GM21515 (cell line): Measurements from ENCODE around the gene STPG4.

Experiments used
- ATAC-seq: cut with Tn5 transposase; IDR thresholded peaks from one replicate; pipeline ENCODE4 v1.9.1; 2021; ENCODE audit not compliant: unreplicated experiment

STPG4 gene

DNA sequence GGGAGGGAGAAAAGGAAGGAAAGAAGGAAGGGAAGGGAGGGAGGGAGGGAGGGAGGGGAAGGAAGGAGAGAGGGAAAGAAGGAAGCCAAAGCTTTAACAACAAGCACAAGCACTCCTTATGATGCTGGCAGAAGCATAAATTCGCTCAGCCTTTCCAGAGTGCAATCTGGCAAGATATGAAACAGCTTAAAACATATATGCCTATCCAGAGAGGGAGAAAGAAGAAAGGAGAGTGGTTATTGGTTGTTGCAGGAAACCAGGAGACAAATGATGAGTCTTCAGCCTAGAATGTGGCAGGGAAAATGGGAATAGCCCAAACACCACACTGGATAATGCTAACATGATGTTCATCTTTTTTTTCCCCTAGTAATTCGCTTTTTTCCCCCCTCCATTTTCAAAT, 64.0 kb downstream of the STPG4 start:
- no peak for ATAC-seq

DNA sequence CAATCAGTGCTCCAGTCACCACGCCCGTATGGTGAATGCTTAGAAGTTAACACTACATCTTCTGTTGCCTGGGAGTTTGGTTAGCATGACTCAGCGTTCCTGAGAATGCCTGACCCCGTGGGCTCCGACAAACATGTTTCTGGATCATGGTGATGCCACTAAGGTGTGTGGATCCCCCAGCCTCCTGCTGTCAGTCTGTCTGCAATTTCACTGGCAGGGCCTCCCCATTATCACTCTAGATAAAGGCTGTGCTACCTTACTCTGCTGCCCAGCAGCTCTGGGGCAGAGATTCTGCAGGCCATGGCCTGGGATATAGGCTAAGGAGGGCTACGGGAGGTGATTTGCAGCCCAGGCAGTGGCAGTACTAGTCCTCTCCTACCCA, 66.0 kb downstream of the STPG4 start:
- ATAC-seq, result no peak

DNA sequence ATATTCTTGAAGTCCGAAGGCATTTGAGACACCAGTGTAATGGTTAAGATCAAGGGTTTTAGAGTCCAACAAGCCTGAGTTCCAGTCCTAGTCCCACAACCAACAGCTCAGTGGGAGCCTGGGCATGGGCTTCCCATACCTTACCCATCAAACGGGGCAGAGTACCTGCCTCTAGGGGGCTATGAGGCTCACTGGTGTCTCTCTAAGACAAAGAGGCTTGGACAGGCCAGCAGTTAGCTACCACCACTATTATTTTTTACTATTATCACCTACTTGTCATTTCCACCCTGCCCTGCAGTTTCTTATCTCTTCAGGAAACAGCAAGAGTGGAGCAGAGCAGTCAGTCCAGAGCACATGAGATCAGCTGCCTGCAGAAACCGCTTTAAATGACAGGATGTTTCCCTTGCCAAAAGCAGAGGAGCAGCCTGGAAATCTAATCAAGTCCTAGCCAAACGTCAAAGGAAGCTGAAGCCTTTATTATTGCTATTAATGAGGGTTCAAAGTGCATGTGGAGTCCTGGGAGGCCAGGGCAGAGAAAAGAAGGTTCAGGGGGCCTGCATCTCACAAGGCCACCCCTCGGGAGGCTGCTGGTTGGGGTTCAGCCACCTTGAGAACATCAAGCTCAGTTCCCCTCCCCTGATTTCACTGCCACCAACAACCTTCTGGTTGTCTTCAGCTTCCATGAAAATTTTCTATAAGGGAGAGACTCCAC, 66.6 kb downstream of the STPG4 start:
- no peak for ATAC-seq

DNA sequence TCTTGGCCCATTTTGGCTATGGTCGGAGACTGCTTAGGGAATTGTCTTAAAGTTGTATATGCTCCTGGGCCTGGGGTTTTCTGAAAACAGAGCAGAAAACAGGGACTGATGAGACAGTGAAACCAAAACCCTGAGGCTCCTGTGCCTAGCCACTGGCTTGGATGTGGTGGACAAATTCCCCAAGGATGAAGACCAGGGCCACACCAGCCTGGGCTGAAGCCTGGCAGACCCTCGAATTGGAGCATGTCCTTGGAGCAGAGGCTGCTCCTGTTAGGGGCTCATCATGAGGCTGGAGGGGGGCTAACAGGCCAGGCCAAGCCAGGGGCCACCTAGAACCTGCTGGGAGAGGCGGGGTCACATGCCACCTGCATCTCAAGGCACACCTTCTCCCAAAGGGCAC, 68.1 kb downstream of the STPG4 start:
- ATAC-seq, result no peak

DNA sequence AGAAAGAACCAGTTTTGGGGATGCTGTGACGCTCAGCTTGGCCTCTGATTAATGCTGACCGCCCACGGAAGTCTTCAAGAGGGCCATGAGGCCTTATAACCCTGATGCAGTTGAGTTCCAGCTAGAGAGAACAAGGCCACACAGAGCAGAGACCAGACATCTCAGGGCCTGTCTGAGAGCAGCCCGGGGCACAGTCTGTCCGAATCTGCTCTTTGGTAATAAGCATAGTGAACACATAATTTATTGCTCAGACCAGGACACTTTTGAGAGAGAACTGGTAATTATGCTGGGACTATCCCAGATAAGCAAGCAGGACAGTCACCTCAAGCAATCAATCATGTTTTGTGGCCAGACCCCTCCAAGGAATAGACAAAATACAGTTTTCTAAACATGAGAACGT, 68.5 kb downstream of the STPG4 start:
- no peak for ATAC-seq

DNA sequence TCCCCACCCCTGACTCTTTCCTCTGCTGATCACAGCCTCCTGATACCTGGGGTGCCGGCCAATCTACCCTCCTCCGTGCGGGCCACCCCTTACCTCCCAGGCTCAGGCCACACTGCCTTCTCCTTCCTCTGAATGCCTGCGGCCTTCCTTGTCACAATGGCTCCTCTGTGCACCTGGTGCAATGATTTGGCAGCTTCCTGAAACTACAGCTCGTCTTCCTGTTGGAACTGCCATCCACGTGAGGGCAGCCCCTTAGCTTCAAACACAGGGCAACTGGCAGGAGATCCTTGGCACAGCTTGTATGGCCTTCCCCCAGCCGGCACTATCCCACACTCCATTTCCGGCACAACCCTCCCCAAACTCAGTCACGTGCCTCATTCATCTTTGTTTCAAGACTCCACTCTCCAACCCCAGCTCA, 69.0 kb downstream of the STPG4 start:
- ATAC-seq, result no peak

DNA sequence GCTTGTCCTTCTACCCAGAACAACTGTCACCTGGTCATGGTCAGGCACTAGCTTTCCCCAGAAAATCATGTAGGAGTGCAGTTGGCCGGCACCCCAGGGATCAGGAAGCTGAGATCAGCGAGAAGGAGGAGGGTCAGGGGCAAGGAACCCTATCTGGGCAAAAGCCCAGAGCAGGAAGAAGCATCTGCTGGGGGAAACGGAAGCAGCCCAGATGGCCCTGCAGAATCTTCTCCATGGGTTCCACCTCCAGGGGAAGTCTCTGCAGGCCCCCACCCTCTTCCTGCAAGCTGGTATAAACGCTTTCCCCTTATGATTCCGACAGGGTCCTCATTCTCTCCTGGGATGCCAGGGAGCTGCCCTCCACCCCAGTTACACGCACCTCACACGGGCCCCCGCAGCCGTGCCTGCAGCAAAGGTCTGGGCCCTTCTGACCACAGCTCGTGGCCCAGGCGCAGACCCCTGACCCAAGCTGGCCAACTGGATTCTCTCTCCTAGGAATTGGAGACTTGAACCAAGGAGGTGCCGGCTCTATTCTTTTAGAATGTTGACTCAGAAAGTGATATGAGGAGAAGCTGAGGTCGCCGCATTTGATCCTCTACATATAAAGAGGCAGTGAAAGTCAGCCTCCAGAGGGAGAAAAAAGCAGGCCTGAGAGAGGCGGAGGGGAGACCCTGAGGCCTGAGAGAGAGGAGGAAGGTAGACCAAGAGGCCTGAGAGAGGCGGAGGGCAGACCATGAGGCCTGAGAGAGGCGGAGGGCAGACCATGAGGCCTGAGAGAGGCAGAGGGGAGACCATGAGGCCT, 71.0 kb downstream of the STPG4 start:
- no peak for ATAC-seq

DNA sequence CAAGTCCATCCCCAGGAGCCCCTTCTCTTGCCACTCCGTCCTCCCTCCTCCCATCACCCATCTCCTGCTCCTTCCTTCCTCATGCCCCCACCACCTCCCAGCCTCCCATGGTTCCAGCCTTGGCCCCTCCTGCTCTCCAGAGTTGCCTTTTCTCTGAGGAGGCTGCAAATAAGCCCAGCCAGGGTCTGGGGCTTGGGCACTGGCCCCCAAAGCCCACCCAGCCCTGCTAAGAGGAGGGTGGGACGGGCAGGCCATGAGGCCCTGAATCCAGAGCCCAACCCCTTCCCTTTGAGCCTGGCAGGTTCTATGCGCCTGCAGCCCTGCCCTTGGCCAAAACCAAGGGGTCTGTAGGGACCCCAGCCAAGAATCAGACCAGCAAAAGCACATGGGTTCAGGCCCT, 71.6 kb downstream of the STPG4 start:
- no peak for ATAC-seq

DNA sequence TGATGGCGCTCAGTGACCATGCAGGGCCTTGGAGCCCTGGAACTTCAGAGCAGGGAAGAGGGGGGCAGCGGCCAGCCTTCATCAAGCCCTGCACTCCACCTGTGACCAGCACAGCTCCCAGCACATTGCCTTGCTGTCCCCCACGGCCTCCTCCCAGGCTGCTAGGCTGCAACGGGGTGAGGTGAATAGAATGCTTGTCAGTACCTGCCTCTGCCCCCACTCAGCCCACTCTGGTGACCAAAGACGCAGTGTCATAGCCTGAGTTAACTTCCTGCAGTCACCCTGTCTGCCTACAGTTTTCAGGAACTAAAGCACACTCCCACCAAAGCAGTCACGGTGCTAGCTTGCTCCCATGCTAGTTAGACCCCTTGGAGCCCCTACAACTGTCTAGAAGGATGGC, 72.1 kb downstream of the STPG4 start:
- no peak for ATAC-seq

DNA sequence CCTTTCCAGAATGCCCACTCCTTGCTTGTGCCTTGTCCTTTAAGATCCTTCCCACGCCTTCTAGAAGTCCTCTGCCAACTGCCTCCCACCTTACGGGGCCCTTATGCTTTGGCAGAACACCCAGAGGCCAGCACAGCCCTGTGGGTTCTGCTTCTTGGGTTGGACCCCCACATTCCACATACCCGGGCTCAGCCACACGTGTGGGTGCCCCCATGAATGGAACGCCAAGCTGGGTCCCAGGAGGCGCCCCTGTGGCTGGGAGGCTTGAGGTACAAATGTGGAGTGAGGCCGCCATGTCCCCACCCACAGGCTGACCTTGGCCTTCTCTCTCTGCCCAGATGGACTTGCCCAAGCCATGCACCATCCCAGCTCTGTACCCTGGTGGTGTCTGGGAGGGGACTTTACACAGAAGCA, 74.2 kb downstream of the STPG4 start:
- ATAC-seq, result no peak

DNA sequence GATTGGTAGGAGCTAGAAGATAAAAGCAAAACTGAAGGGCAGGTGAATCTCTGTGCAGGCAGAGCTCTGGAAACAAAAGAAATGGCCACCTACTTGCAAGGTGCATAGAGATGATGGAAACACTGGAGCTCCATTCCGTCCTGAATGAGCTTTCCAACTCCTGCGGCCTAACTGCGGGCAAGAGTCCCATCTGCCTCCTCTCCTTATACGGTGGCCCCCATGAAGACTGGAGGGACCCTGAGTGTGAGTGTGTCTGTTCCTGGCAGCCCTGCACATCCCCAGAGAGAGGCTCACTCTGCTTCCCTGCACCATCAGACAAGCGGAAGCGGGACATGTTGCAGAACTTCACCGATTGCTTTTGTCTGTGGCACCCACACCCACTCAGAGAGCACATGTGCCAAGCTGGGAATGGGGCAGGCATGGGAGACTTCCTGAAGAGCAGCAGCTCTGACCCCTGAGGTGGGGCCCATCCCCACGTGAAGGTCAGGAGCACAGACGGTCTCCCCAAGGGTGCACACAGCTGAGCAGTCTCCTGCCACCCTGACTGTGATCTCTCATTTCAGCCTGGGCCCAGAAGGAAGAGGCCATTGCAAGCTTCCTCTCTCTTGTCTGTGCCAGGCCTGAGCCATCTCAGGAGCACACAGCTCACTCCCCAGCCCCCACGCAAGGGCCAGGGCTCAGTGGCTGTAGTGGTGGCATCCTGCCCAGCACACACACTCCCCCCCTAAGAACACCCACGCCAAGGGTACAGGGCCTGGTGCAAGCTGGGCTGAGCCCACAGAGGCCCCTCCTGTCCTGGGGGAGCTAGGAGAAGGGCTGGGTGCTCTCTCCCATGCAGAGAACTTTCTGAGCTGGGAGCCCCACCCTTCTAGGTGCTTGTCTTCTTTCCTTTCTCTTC, 75.3 kb downstream of the STPG4 start:
- no peak for ATAC-seq

DNA sequence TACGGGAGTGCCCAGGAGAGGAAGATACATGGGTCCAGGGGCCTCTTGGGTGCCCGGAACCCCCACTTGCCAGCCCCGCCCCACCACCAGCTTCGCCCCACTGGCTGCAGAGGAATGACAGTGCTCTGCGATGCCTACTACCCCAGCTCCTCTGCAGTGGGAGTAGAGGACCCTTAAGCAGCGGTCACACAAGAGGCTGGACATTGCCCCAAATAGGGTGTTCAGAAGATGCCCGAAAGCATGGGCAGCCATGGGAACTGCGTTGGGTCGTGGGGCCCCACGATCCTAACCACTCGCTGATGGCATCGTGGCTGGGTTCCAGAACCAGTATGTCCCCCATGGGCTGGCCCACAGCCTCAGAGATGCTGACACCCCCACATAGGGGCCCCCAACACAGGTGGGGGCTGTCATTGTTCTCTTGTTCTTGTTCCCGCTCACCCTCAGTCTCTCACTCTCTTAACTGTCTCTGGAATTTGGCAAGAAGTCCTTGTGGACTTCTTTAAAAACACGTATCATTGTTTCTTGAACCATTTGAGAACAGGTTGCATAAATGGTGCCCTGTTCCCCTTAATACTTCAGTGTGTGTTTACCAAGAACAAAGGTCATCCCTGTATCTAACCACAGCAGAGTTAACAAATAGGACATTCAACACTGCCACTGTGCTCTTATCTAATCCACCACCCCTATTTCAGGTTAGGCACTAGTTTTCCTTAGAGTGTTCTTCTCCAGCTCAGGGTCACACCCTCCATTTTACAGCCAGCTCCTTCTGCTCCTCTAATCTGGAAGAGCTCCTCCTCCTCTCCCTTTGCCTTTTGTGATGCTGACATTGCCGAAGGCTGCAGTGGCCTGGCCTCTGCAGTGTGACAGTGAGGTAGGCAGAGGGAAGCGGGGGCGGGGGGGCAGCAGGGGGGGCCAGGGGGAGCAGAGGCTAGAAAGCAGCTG, 76.3 kb downstream of the STPG4 start:
- ATAC-seq, result no peak

DNA sequence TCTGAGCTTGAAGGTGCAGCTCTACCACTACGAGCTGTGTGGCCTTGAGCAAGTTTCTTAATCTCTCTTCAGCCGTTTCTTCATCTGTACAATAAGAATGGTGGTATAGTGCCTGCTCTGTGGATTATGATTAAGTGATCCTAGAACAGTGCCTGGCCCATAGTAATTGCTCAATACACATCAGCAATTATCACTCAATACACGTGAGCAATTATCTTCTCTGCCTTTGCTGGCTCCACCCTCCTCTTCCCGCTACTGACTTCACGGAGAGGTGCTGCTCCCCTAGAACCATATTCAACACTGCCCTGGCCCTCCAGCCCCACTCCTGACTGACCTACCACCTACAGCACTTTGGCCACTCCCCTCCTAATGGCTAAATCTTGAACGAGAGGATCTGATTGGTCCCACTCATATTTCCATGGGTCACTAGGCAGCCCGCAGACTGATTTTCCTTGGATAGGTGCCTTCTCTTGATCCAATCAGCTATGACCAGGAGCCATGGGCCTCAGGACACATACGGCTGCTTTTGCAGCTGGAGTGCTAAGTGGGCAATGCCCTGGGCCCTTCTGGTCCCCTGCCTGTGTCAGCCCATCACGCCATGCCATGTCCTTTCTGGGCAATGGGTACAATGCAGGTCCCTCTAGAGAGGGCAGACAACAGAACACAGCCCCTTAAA, 77.5 kb downstream of the STPG4 start:
- no peak for ATAC-seq

DNA sequence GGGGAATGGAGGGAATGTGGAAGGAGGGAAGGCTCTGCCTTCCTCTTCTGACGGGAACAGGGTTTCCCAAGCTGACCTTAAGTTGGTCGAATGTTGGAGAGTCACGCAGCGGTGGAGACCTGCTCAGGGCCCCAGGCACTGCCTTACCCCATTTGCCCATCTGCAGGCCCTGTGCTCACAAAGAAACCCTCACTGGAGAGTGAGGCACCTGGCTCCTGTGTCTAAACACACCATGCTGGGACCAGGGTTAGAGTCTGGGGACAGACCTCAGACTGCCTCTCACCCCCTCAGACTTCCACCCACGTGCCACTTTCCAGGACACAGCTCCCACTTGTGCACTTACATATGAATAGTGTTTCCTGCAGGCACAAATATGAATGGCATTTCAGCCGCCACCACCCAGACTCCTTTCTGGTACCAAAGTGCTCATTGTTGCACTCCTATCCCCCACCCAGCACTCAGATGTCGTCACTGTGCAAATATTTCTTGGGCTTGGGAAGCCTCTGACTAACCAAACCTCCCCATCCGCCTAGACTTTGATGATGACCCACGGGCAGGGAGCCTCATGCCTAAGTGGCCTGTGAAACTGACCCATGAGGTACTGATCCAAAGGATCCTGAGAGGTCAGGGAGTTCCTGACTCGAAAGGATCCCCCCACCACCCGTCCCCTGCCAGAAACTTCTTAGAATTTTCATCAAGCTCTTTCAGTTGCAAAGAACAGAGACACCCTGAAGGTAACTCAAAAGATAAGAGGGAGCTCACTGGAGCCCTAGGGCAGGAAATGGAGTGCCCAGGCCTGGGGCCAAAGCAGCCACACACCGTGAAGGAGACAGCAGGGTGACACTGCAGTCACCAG, 78.3 kb downstream of the STPG4 start:
- no peak for ATAC-seq

DNA sequence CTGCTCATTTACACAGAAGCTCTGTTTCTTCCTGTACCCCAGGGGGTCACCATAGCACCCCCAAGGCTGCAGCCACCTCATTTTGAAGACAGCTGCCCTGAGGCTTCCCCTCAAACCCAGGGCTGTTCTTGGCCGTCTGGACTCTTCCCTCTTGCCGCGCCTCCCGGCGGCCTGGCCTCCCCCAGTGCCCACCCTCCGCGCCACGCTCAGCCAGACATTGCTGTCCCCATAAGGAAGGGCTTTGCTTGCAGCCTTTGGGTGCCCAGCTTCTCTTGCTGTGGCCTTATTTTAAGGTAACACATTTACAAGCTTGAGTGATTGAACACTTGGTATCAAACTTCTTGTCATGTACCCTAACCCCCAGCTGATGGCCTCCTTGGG, 79.0 kb downstream of the STPG4 start:
- ATAC-seq, result no peak

DNA sequence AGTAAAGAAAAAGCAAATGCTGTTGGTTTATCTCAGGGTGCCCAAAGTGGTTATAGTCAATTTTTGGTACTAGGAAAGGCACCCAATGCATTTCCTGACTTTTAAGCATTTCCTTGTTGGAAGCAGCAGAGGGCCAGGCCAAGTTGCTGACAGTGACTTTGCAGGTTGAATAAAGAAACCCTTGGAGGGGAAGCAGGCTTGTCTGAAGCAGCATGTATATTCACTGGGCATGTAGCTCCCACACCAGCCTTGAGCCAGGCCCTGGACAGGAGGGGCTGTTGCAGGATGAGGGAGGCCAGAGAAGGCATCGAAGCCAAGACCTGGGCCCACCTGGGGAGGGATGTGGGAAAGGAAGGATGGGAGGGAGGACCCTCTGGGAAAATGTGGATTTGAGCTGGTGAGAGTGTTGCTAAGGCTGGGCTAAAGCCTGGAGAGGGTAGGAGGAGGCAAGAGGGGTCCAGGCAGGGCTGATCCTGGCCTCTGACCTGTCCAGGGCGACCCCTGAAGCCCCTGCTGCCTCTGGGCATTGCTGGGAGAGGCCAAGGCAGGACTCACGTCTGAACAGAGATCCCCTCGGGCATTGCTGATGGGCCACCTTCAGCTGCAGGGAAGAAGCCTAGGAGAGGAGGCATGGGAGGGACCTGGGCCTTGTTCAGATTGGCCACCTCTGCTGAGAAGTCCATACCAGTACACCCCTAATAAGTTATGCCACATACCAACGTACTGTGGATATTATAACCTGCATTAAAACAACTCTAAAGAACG, 79.6 kb downstream of the STPG4 start:
- ATAC-seq, result no peak

DNA sequence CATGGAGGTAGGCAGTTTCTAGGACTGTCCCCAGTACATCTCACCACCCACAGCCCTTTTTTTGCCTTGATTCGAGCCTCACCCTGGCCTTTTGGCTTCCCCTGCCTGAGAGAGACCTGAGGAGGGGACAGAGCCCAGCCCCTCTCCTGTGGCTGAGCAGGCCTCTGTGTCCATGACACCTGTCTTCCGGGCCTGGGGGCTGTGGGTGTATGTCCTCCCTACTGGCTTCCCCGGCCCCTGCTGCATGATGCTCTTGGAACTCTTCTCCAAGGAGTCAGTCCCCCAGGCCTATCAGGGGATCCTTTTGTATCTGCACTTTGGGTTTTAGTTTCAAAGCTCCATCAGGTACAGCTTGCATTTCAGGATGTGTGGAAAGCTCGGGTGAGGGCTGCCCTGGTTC, 80.4 kb downstream of the STPG4 start:
- no peak for ATAC-seq

DNA sequence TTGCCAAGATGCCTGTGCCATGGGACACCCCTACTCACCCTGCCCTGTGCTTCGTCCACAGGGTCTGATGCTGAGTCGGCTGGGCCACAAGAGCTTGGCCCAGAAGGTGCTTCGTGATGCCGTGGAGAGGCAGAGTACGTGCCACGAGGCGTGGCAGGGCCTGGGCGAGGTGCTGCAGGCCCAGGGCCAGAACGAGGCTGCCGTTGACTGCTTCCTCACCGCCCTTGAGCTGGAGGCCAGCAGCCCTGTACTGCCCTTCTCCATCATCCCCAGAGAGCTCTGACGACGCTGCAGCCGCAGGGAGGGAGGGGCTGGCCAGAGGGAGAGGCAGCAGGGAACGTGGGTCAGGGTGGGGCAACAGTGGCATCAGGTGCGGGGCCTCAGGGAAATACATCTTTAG, 81.5 kb downstream of the STPG4 start:
- ATAC-seq, result no peak
